ENCODE data around the gene APPBP2.
"Not testable (repeated sequence)": the region's sequence is repeated elsewhere in the genome, so short reads cannot be mapped to it uniquely, and the experiment has no call there.

APPBP2 gene

GRCh38 chr17:60442271-60443173 is 83.5 kb downstream of the APPBP2 start:
- H3K4me3 ChIP-seq (ENCODE audit: control insufficient read depth, low read depth, low read length): no peak overlapping the region
- DNase-seq (ENCODE audit: low read depth): peak; percentile 40
- TF ChIP-seq CTCF (conservative IDR thresholded peaks at IDR 0.05; ENCODE audit: control insufficient read depth, insufficient read depth, low read depth, low read length): no peak

GRCh38 chr17:60439501-60439900 is 86.5 kb downstream of the APPBP2 start:
- no peak for TF ChIP-seq CTCF (conservative IDR thresholded peaks at IDR 0.05; ENCODE audit: control insufficient read depth, insufficient read depth, low read depth, low read length)

GRCh38 chr17:60436676-60437075 is 89.4 kb downstream of the APPBP2 start:
- H3K4me3 ChIP-seq (ENCODE audit: control insufficient read depth, low read depth, low read length): no peak overlapping the region
- no peak for TF ChIP-seq CTCF (conservative IDR thresholded peaks at IDR 0.05; ENCODE audit: control insufficient read depth, insufficient read depth, low read depth, low read length)

More at GRCh38 chr17:60439501-60439900, 86.5 kb downstream of the APPBP2 start:
- no peak for DNase-seq (ENCODE audit: low read depth)
- no peak overlapping the region for H3K4me3 ChIP-seq (ENCODE audit: control insufficient read depth, low read depth, low read length)

GRCh38 chr17:60435244-60436167 is 90.5 kb downstream of the APPBP2 start:
- peak overlapping the region; percentile 29 for H3K4me3 ChIP-seq (ENCODE audit: control insufficient read depth, low read depth, low read length)
- TF ChIP-seq CTCF (conservative IDR thresholded peaks at IDR 0.05; ENCODE audit: control insufficient read depth, insufficient read depth, low read depth, low read length): peak; percentile 96
- DNase-seq (ENCODE audit: low read depth): peak; percentile 92

More at GRCh38 chr17:60436676-60437075, 89.4 kb downstream of the APPBP2 start:
- DNase-seq (ENCODE audit: low read depth): no peak

- not testable (repeated sequence) for H3K4me3 ChIP-seq (ENCODE audit: control insufficient read depth, low read depth, low read length); DNase-seq (ENCODE audit: low read depth)
Measured at GRCh38 chr17:60433021-60433997, 92.7 kb downstream of the APPBP2 start.

GRCh38 chr17:60430561-60430960 is 95.5 kb downstream of the APPBP2 start:
- not testable (repeated sequence) for H3K4me3 ChIP-seq (ENCODE audit: control insufficient read depth, low read depth, low read length); DNase-seq (ENCODE audit: low read depth)

- DNase-seq (ENCODE audit: low read depth); H3K4me3 ChIP-seq (ENCODE audit: control insufficient read depth, low read depth, low read length): not testable (repeated sequence)
Measured at GRCh38 chr17:60428491-60428890, 97.6 kb downstream of the APPBP2 start.
